HepG2 (cell line): Measurements from ENCODE around the gene TEX261. TPM values are rescaled to one million over a fixed set of nuclear protein-coding genes. Genes with fewer than 3 reads are reported as not detected.

ENCODE experiments used
- CENPX ChIP-seq: sonication (generic); formaldehyde crosslinking; IDR thresholded peaks from 2 replicates; pipeline ENCODE4 v1.9.0; 2021; ENCODE audit warnings: mild to moderate bottlenecking, missing genetic modification reagents, moderate library complexity
- EED ChIP-seq: sonication (generic); formaldehyde crosslinking; IDR thresholded peaks from 2 replicates; pipeline ENCODE4 v1.5.0; 2020; ENCODE audit warnings: mild to moderate bottlenecking, missing genetic modification reagents
- GABPB1 ChIP-seq: IDR thresholded peaks from 2 replicates; pipeline ENCODE4 v1.6.1; 2016; ENCODE audit warnings: mild to moderate bottlenecking, missing genetic modification reagents, moderate library complexity, missing compliant biosample characterization
- GATAD1 ChIP-seq: IDR thresholded peaks from 2 replicates; pipeline ENCODE4 v1.6.1; 2016; ENCODE audit warnings: missing genetic modification reagents, missing compliant biosample characterization
- HNRNPLL ChIP-seq: fragments of 200-400 bp; formaldehyde crosslinking; IDR thresholded peaks from 2 replicates; pipeline ENCODE4 v1.6.1; 2017; ENCODE audit warnings: mild to moderate bottlenecking, low read depth, low read length; ENCODE audit not compliant: poor library complexity, severe bottlenecking
- IRF2 ChIP-seq: IDR thresholded peaks from 2 replicates; pipeline ENCODE4 v1.6.1; 2018; ENCODE audit warnings: missing genetic modification reagents, missing compliant biosample characterization
- KDM1A ChIP-seq: IDR thresholded peaks from 2 replicates; pipeline ENCODE4 v1.6.1; 2016; ENCODE audit warnings: missing compliant biosample characterization
- KDM5B ChIP-seq: sonication (generic); formaldehyde crosslinking; IDR thresholded peaks from 2 replicates; pipeline ENCODE4 v1.4.0; 2020; ENCODE audit warnings: missing genetic modification reagents, mild to moderate bottlenecking, borderline replicate concordance
- MEIS2 ChIP-seq: sonication (generic); formaldehyde crosslinking; IDR thresholded peaks from 2 replicates; pipeline ENCODE4 v1.9.0; 2021; ENCODE audit warnings: mild to moderate bottlenecking, missing genetic modification reagents
- REPIN1 ChIP-seq: sonication (generic); formaldehyde crosslinking; IDR thresholded peaks from 2 replicates; pipeline ENCODE4 v1.8.0; 2022; ENCODE audit warnings: missing genetic modification reagents, low read depth, mild to moderate bottlenecking, borderline replicate concordance
- RFX1 ChIP-seq: fragments of 450-650 bp; IDR thresholded peaks from 2 replicates; pipeline ENCODE4 v1.6.1; 2017
- RXRA ChIP-seq: sonication (generic); formaldehyde crosslinking; IDR thresholded peaks from 2 replicates; pipeline ENCODE4 v1.5.1; 2020; ENCODE audit warnings: missing genetic modification reagents
- SETDB1 ChIP-seq: sonication (generic); formaldehyde crosslinking; IDR thresholded peaks from 2 replicates; pipeline ENCODE4 v1.5.1; 2020; ENCODE audit warnings: missing genetic modification reagents, mild to moderate bottlenecking, borderline replicate concordance
- SKI ChIP-seq: fragments of 450-650 bp; IDR thresholded peaks from one replicate; pipeline ENCODE4 v1.6.1; 2018; ENCODE audit warnings: mild to moderate bottlenecking; ENCODE audit not compliant: partially characterized antibody
- TAF1 ChIP-seq: sonication (generic); formaldehyde crosslinking; IDR thresholded peaks from 2 replicates; pipeline ENCODE4 v1.4.0; 2020; ENCODE audit warnings: missing genetic modification reagents
- U2AF1 ChIP-seq: fragments of 200-400 bp; formaldehyde crosslinking; optimal IDR thresholded peaks from 2 replicates; pipeline ENCODE3; 2017; ENCODE audit warnings: mild to moderate bottlenecking, low read depth, low read length
- ZNF615 ChIP-seq: sonication (generic); formaldehyde crosslinking; IDR thresholded peaks from 2 replicates; pipeline ENCODE4 v1.5.0; 2020; ENCODE audit warnings: mild to moderate bottlenecking, missing genetic modification reagents, borderline replicate concordance
- polyA plus RNA-seq, 8 experiments: library from polyadenylated mRNA; depleted of rRNA in 3 of 8; stranded (reverse) in 7 of 8; unstranded in 1 of 8; fragments of >200 nt; fragmentation: Illumina TruSeq in 4 of 8; extraction: Trizol in 4 of 8; gene quantifications; 2 replicates each; pipeline versions ENCODE4 v1.2.1 to v1.2.3, GENCODE V29; 2011 to 2016; ENCODE audit warnings: low read depth in 4 of 8, missing spikeins in 1 of 8, mixed read lengths in 1 of 8; ENCODE audit not compliant: insufficient read depth in 1 of 8
- total RNA-seq, 5 experiments: library from RNA; depleted of rRNA; stranded (reverse); fragments of >200 nt; fragmentation: Illumina TruSeq; extraction: Trizol; gene quantifications; 2 replicates each; pipeline ENCODE4 v1.2.3, GENCODE V29; 2016; ENCODE audit warnings: low read depth in 1 of 5
- TF ChIP-seq, protein P1 (sequence below): sonication (generic); formaldehyde crosslinking; IDR thresholded peaks from 2 replicates; pipeline ENCODE4 v1.8.0; 2022; ENCODE audit warnings: missing genetic modification reagents, low read depth, mild to moderate bottlenecking, borderline replicate concordance
- TF ChIP-seq, protein P2 (sequence below): sonication (generic); formaldehyde crosslinking; IDR thresholded peaks from 2 replicates; pipeline ENCODE4 v1.8.1; 2023; ENCODE audit warnings: mild to moderate bottlenecking, moderate library complexity, missing genetic modification reagents
- TF ChIP-seq, protein P3 (sequence below): sonication (generic); formaldehyde crosslinking; IDR thresholded peaks from 2 replicates; pipeline ENCODE4 v1.9.0; 2022; ENCODE audit warnings: missing genetic modification reagents, mild to moderate bottlenecking, borderline replicate concordance
- TF ChIP-seq, protein P4 (sequence below): sonication (generic); formaldehyde crosslinking; IDR thresholded peaks from 2 replicates; pipeline ENCODE4 v1.4.0; 2020; ENCODE audit warnings: missing genetic modification reagents
- TF ChIP-seq, protein P5 (sequence below): sonication (generic); formaldehyde crosslinking; IDR thresholded peaks from 2 replicates; pipeline ENCODE4 v1.5.0; 2020; ENCODE audit warnings: mild to moderate bottlenecking, missing genetic modification reagents, moderate library complexity

Gene TEX261
- total and polyA plus RNA-seq, 2 of the 13 experiments (the other 11 are each of a cell fraction or from before 2014, with no cell fraction given), result 43.8 to 78.7 TPM

DNA sequence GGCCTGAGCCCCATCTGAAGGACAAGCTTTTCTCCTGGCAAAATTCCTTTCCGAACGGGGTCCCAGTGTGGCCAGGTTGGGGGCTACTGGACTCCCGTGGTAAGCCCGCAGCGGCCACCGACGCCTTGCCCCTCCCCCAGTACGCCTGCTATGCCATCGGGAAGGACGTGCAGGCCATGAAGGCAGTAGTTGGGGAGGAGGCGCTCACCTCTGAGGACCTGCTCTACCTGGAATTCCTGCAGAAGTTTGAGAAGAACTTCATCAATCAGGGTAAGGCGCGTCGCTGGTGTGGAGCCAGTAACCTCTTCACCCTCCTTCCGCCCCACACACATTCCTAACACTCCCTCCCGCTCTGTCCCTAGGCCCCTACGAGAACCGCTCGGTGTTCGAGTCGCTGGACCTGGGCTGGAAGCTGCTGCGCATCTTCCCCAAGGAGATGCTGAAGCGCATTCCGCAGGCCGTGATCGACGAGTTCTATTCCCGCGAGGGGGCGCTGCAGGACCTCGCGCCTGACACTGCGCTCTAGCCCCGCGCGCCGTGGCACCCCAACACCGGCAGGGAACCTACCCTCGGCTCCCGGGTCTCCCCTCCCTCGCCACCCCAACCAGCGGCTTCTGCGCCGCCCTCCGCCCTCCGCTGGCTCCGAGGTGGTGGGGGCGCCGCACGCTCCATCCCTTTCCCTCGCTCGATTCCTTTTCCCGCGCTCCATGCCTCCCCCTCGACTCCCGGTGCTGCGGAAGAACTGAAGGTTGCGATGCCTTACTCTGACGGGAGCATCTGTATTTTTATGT, 29.9 kb downstream of the TEX261 start (continued):
- TF ChIP-seq, protein P1, sequence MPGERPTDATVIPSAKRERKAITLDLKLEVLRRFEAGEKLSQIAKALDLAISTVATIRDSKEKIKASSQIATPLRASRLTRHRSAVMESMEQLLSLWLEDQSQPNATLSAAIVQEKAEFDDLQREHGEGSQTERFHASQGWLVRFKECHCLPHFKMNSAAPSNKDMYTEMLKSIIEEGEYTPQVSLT (CRISPR knock-in tag), result no peak
- TF ChIP-seq U2AF1 (no peak), KDM1A (CRISPR knock-in tag) (0 out of 2 replicates have a peak, but pooled peaks have one; percentile 31), KDM5B (peak; percentile 82; the same call in 1 of the 2 replicates), ZNF615 (CRISPR knock-in tag) (no peak), MEIS2 (peak; percentile 20; the same call in 1 of the 2 replicates), SKI (no peak), GABPB1 (CRISPR knock-in tag) (peak; percentile 60; the same call in 1 of the 2 replicates), SETDB1 (CRISPR knock-in tag) (no peak), REPIN1 (CRISPR knock-in tag) (peak; percentile 58; the same call in 1 of the 2 replicates), HNRNPLL (peak; percentile 72), GATAD1 (CRISPR knock-in tag) (no peak), RXRA (CRISPR knock-in tag) (0 out of 2 replicates have a peak, but pooled peaks have one; percentile 16), CENPX (no peak), EED (CRISPR knock-in tag) (0 out of 2 replicates have a peak, but pooled peaks have one; percentile 63), IRF2 (CRISPR knock-in tag) (no peak), RFX1 (no peak), TAF1 (CRISPR knock-in tag) (no peak)
- TF ChIP-seq, protein P2, sequence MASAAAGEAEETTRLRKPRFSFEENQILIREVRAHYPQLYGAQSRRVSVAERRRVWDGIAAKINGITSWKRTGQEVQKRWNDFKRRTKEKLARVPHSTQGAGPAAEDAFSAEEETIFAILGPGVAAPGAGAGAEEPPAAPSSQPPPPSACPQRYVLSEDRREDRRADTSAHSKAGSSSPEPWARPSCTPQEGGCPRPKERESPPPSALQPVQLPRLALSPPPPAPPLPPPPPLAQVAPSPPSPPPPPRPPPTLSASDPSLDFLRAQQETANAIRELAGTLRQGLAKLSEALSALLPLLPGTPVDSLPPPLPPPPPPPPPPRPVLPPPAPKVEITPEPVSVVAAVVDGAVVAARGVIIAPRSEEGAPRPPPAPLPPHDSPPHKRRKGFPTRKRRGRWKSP (CRISPR knock-in tag), result no peak; the same call in 1 of the 2 replicates
- TF ChIP-seq, protein P3, sequence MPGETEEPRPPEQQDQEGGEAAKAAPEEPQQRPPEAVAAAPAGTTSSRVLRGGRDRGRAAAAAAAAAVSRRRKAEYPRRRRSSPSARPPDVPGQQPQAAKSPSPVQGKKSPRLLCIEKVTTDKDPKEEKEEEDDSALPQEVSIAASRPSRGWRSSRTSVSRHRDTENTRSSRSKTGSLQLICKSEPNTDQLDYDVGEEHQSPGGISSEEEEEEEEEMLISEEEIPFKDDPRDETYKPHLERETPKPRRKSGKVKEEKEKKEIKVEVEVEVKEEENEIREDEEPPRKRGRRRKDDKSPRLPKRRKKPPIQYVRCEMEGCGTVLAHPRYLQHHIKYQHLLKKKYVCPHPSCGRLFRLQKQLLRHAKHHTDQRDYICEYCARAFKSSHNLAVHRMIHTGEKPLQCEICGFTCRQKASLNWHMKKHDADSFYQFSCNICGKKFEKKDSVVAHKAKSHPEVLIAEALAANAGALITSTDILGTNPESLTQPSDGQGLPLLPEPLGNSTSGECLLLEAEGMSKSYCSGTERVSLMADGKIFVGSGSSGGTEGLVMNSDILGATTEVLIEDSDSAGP (CRISPR knock-in tag), result peak; percentile 45; the same call in 1 of the 2 replicates
- TF ChIP-seq, protein P4, sequence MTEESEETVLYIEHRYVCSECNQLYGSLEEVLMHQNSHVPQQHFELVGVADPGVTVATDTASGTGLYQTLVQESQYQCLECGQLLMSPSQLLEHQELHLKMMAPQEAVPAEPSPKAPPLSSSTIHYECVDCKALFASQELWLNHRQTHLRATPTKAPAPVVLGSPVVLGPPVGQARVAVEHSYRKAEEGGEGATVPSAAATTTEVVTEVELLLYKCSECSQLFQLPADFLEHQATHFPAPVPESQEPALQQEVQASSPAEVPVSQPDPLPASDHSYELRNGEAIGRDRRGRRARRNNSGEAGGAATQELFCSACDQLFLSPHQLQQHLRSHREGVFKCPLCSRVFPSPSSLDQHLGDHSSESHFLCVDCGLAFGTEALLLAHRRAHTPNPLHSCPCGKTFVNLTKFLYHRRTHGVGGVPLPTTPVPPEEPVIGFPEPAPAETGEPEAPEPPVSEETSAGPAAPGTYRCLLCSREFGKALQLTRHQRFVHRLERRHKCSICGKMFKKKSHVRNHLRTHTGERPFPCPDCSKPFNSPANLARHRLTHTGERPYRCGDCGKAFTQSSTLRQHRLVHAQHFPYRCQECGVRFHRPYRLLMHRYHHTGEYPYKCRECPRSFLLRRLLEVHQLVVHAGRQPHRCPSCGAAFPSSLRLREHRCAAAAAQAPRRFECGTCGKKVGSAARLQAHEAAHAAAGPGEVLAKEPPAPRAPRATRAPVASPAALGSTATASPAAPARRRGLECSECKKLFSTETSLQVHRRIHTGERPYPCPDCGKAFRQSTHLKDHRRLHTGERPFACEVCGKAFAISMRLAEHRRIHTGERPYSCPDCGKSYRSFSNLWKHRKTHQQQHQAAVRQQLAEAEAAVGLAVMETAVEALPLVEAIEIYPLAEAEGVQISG (CRISPR knock-in tag), result peak; percentile 88
- TF ChIP-seq, protein P5, sequence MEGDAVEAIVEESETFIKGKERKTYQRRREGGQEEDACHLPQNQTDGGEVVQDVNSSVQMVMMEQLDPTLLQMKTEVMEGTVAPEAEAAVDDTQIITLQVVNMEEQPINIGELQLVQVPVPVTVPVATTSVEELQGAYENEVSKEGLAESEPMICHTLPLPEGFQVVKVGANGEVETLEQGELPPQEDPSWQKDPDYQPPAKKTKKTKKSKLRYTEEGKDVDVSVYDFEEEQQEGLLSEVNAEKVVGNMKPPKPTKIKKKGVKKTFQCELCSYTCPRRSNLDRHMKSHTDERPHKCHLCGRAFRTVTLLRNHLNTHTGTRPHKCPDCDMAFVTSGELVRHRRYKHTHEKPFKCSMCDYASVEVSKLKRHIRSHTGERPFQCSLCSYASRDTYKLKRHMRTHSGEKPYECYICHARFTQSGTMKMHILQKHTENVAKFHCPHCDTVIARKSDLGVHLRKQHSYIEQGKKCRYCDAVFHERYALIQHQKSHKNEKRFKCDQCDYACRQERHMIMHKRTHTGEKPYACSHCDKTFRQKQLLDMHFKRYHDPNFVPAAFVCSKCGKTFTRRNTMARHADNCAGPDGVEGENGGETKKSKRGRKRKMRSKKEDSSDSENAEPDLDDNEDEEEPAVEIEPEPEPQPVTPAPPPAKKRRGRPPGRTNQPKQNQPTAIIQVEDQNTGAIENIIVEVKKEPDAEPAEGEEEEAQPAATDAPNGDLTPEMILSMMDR (CRISPR knock-in tag), result peak; percentile 96
